HG02759 (cell line): ENCODE data around the gene RABIF.

Experiments used
- ATAC-seq: cut with Tn5 transposase; IDR thresholded peaks from one replicate; pipeline ENCODE4 v1.9.1; 2021; ENCODE audit warnings: mild to moderate bottlenecking, moderate library complexity; ENCODE audit not compliant: unreplicated experiment

The RABIF gene

DNA sequence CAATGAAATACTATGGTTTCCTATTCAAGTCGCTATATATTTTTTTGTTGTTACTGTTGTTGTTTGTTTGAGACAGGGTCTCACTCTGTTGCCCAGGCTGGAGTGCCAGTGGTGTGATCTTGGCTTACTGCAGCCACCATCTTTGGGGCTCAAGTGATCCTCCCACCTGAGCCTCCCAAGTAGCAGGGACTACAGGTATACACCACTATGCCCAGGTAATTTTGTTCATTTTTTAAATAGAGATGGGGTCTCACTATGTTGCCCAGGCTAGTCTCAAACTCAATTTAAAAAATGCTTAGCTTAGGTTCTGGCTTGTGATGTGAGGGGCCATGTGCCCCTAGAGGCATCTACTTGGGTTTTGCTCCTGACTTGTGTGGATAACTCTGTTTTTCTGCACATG, 9.8 kb downstream of the RABIF start:
- no peak for ATAC-seq

DNA sequence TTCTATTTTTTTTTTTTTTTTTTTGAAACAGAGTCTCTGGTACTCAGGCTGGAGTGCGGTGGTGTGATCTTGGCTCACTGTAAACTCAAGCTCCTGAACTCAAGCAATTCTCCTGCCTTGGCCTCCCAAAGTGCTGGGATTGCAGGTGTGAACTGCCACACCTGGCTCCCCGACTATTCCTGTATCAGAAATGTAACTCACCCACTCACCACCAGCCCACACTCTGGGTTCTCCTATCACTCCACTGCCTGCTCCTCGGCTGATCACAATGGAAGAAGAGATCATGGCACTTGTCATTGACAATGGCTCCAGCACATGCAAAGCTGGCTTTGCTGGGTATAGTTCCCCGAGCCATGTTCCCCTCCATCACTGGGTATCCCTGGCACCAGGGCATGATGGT, 15.9 kb downstream of the RABIF start:
- ATAC-seq: no peak

DNA sequence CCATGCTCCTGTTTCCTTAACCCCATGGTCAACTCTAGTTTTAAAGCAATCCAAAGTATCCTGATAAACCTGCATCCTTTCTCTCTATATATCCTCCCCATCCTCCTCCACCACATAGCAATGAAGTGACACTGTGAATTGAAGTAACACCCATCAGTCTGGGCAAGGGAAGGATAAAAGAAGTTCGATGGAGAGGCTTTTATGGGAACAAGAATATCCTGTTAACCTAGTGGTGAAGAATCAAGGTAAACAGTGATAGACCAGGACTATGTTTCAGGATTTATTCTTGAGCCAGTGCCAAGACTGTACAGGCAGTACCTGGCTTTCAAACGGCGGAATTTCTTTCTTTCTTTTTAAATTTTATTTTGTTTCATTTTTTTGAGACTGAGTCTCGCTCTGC, 17.6 kb downstream of the RABIF start:
- ATAC-seq: no peak

DNA sequence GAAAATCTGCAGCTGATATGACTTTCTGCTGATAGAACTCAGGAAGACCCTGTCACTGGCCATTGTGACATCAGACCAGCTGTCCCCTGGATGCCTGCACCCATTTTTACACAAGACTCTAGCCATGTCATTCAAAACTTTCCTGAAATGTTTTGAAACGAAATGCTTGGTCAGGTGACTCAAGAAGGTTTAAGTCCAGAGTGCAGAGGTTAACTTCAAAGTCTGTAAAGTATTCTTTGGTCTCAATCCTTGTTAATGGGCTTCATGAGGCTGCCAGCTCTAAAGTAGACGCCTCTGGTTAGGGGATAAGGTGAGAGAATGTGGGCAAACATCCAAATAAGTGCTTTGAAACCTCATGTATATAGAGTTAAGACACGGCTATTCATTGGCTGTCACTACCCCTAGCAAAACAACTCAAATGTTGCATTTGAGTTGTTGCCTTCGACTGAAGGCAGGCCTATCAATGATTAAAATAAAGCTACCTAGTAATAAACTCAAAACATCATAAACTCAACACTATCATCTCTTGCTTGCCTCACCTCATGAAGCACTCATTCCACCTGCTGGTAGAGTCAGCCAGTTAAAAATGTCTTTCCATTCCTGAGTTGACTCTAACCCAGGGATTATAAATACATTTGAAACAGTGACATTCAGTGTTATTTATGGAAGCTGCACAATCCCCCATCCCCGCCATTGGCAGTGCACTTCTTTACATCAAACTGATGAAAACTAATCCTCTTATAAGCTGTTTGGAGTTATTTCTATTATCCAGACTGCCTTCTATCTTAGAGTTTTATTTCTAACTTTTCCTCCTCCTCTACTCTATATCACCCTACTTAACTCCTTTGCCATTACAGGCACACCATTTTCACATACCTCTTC, 26.0 kb downstream of the RABIF start:
- ATAC-seq: no peak

DNA sequence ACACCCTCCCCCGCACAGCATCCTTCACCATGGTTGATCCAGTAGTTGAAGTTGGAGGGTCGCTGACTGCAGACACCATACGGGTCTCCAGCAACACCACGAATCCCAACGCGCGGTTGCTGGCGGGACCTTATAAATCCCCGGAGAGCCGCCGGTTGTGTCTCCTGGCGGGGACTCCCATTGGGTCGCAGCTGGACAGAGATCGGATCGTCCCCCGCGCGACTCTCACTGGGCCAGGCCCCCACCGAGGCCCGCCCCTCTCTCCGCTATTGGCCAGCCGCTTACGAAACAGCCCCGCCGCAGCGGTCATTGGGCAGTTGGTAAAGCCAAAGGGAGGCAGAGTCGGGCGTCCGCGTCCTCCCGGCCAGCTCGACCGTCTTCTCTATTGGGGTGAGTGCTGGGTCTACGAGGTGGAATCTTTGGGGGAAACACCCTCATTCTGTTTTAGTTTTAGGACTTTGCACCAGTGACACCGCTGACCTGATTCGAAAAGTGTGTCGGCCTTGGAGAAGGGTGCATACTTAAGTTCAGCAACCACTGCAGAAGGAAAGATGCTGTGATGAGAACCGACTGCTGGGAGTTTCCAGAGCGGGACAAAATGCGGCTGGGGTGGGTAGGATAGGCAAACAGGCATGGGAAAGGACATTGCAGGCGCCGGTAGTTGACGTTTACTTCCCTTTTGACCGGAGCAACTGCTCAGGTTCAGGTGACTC, 27.4 kb downstream of the RABIF start:
- peak; percentile 84 for ATAC-seq

DNA sequence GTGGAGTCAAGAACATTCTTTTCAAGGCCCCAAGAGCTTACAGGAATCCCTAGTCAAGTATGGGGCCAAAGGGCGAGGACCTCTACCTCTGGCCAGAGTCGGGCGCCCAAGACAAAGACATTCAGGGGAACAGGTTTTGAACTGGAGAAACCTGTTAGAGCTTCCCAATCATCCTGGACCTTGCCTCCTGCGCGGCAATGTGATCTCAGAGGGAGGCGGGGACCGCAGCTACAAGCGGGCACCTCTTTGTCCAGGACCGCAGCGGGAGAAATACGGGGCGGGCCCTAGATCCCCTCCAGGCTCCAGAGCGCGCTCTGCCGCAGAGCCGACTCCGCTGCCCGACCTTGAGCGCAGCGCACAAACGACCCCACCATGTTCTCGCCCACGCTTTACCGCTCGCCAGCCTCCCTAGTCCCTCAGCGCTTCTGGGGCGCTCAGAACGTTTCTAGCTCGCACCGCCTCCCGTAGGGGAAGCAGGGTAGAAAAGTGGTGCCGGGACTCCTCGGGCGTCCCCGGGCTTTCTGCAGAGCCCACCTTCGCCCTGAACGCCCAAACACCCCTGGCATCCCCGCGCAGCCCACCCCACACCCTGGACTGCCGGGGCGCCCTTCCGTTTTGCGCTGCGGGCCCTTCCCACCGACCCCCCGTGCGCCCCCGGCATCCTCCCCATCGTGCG, 28.1 kb downstream of the RABIF start:
- ATAC-seq: peak; percentile 30

DNA sequence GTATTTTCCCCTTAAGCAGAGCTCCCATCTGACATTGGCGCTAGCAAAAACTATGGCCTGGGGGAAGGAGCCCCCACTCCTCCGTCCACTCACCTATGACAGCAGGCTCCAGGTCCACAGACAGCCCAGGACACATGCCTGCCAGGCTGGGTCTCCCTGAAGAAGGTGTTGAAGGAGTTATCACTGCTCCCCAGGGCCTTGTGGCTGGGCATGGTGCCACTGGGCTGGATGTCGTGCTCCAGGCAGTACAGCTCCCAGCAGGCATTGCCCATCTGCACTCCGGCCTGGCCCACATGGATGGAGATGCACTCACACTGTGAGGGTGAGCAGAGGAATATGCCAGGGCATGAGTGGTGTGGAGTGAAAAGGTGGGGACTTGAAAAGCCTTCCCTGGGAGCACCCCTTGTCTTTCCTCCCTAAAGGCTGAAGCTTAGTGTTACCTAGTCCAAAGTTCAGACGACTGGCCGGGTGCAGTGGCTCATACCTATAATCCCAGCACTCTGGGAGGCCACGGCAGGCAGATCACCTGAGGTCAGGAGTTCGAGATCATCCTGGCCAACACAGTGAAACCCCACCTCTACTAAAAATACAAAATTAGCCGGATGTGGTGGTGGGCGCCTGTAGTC, 30.0 kb downstream of the RABIF start:
- no peak for ATAC-seq

DNA sequence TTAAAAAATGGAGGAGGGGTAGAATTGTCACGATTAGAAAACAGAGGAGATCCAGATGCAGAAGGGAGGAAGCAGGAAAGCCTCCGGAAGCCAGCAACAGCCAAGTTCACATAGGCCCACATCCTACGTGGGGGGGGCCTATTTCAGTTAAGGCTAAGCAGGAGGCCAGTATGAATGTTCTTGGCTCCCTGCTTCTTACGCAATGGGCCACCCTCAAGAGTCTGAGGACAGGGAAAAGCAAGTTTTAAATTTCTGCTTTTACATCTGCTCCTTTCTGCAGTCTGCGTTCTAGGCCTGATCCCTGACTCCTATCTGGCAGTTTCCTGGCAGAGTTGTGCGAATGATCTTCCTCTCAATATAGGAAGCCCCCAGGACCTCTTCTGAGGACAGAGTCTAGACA, 30.6 kb downstream of the RABIF start:
- ATAC-seq: no peak

DNA sequence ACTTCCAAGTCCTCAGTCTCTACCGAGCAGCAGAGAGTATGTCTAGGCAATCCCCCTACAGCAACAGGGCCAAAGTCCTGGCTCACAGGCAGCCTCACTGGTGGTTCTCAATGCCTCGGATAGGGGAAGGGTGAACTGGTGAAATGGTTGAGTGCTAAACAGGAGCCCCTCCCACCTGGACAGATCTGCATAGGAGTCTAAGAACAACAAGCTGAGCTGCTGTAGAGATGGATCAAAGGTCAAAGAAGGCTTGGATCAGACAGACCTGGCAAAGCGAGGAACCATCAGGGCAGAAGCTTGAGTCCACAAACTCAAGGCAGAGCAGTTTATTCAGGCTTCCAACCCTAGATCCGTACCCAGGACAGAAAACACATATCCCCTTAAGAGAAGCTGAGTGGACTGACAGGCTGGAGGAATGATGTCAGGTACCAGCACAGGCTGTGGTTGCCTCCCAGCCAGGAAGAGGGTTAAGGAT, 31.8 kb downstream of the RABIF start:
- ATAC-seq: no peak

DNA sequence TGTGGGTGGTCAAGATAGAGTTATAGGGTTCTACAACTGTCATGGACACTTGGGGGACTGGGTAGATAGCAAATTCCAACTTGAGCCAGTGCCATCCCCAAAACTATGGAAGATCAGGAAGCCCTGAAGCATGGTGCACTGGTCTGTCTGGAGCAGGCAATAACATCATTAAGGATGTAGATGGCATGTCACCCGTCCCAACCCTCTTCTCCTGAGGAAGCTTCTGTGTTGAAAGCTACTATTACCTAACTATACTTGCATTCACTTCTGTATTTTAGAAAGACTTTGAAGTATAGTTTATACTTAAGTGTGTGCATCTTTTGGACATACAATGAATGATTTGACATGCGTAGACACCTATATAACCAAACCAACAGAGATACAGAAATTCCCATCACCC, 32.9 kb downstream of the RABIF start:
- no peak for ATAC-seq

DNA sequence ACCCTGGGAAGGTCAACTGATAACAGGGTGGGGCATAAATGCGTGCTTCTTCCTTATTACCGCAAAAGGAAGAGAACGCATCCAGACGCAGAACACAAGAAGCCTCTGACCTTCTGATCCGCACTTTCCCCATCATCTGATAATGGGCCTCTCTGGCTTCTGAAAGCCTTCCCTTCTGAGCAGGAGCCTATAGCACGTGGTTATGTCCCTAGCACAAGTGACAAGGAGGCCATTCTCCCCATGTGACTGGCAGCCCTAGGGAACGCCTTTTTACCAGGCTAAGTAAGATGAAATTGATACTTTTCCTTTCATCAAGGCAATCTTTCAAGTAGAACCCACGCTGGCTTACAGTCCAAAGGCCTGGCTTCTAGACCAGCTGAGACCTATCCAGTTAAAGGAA, 34.2 kb downstream of the RABIF start:
- ATAC-seq: no peak

DNA sequence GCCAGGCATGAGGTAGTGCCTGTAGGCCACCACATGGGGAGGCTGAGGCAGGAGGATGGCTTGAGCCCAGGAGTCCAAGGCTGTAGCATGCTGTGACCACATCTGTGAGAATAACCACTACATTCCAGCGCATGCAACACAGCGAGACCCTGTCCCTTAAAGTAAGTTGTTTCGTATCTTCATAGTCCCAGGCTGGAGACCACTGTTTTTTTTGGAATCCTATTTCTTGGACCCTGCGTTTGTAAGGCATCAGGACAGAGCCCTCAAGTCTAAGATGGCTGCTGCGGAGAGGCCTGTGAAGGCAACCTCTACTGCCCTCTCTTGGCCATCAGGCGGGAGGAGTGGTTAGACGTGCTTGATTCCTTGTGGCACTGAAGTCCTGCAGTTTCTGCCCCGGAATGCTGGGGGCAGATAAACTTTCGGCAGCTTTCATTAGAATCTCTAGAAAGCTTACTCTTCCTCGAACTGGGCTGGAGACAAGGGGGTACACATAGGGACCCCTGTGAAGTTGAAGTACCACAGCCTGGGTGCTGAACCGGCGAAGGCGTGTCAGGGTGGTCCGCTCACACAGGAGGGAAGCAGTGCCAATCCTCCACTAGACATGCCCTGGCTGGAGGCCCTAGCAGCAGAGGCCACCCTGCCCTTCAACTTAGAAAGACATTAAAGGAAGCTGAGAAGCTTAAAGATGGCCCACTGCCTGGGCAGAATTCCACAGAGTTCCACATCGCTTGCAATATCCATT, 36.6 kb downstream of the RABIF start:
- ATAC-seq: no peak

DNA sequence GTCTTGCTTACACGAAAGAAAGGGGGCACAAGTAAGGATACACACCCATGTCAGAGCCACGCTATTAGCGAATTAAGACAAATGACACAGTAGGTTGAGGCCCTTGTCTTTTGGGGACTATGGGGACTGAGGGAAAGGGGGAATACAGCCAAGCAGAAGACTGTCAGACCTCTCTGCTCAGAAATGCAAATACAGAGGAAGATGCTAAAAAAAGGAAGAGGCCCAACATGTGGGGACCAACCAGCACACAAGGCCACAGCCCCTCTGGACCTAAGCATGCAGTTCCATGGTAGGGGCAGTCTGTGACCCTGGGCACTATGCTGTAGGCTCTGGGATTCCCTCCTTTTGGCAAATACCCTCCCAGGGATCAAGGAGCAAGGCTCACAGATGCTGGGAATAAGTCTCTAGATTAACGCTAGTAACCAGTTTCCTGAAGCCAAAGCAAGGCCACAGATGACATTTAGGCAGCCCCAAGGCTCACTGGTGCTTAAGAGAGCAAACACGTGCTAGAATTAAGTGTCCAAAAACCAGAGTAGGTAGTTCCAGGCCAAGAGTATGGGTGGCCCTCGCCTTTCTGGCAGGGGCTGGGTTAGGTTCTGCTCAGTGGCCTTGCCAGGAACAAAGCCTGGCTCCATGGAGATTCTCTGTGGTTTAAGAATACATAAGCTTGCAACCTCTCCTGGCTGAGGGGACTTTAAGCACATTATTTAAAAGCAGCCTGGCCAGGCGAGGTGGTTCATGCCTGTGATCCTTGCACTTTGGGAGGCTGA, 38.2 kb downstream of the RABIF start:
- no peak for ATAC-seq

DNA sequence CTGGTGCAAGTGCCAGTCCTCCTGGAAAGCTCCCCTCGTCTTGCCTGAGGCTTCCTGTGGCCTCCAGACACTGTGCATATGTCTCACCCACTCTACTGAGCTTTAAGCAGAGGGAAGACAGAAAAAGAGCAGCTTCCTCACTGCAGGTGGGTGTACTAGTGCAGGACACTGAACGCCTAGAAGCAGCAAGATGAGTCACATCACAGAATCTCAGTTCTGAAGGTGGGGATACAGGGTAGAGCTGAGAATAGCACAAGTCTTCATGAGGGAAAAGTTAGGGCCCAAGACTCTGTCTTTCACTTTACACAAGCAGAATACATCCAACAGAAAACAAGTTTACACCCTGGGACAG, 40.8 kb downstream of the RABIF start:
- ATAC-seq: peak; percentile 83

DNA sequence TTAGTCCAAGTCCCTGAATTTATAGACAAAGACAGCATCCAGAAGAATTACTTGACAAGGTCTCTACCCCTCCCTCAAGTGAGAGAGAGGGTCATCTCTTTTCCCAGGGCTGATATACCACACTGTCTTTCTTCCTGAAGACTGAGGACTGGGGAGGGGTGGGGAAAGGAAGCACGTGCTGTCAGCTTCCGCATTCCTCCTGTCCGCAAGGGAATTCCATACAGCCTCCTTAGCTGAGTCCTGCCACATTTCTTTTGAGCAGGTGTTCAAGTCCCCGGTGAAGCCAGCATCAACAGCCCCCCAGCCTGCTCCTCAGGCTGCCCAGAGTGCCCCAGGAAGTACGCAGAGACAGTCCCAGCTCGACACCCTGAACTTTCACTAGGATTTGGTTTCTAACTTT, 44.0 kb downstream of the RABIF start:
- no peak for ATAC-seq

DNA sequence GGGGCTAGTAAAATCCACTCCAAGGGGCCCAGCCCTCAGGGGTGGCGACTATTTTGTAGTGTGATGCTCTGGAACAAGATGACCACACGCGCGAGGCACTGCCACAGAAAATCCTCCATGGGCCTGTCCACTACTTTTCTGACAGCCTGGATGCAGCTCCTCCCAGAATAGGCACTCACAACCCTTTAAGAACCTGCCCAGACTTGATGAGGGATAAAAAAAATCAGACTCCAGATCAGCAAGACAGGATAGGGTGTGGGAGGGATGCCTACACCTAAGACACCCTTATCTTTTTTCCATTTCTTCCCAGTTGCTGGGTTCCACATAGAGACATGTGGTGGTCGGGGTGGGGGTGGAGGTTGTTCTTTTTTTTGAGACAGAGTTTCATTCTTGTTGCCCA, 44.7 kb downstream of the RABIF start:
- ATAC-seq: no peak

DNA sequence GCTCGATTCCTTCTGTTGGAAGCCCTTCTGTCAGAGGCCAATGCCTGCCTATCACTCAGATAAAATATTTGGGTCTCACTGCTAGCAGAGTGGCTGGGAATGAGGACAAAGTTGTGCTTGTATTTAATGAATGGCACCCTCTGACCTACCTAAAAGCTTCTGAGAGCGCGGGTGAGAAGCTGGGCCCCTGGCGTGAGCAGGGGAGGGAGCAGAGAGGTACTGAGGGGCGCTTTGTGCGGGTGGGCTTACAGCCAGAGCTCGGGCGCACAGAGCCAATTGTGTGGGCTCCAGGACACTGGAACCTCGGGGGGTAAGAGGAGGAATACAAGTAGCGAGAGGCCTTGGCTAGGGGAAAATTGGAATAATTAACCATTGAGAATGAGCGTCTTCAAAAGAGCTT, 45.9 kb downstream of the RABIF start:
- ATAC-seq: no peak

DNA sequence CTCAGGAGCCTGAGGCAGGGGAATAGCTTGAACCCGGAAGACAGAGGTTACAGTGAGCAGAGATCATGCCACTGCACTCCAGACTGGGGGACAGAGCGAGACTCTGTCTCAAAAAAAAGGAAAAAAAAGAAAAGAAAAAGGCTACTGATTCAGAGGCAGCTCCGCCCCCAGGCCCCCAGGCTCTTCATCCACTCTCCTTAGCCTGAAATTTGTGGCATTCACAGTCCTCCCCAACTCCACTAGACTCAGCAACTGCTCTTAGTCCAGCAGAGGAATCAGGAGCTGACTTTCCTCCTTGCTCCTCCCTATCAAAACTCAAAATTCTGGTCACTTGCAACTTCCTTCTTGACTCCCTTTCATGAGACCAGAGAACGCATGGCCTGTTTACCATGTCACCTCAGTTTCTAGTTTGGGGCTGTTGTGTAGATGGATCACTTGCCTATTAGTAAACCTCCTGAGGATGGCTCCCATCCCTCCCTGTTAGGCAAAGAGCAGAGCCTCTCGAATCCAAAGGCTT, 51.1 kb downstream of the RABIF start:
- no peak for ATAC-seq

DNA sequence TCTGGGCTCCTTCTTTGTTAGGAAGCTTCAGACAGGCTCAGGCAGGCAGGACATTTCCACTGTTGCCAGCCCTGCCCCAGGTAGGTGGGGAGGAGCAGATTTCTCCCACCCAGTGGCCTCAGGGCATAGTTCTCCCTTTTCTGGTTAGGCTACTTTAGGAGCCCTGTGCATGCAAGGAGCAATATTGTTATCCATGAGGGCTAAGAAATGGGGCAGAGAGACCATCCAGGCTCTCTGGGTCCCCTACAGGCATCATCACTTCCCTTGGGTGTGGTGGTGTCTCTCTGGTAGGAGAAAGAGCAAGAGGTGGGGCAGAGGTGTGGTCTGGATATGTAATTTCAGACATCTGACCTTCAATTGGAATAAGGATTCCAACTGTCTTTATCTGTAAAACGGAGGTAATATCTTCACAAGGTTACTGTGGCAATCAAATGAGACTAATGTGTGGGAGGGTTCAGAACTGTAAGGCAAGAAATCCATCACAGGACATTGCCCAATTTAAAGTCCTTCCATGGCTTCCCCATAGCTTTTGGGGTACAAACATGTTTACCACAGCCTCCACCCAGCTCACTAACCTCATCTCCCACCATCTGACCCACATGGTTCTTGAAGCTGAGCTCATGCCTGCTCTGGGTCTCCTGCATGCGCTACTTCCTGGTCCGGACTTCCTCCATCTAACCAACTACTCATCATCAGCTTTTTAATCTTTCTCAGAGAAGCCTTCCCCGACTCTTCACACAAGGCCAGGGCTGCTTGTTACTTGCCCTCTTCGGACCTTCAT, 52.1 kb downstream of the RABIF start:
- no peak for ATAC-seq
